OCI-LY3 (cell line): ENCODE results near the gene ADORA1.

Source experiments
- H2AFZ ChIP-seq: fragments of 200-600, 300-600 bp; shearing (Covaris generic); 2 replicates; pipeline ENCODE4 v1.6.0; 2014; ENCODE audit warnings: antibody characterized with exemption, low read depth, low read length
- H3K27ac ChIP-seq: fragments of 200-600, 300-600 bp; sonication (generic); 2 replicates; pipeline ENCODE4 v1.5.1; 2014; ENCODE audit warnings: mild to moderate bottlenecking, low read length, moderate library complexity, mixed read lengths
- H3K27me3 ChIP-seq: fragments of 200-600, 300-600 bp; sonication (generic); 2 replicates; pipeline ENCODE4 v1.6.1; 2014; ENCODE audit warnings: low read depth, low read length, mixed read lengths
- H3K36me3 ChIP-seq: fragments of 200-600, 300-600 bp; sonication (generic); replicated peaks from 2 replicates; pipeline ENCODE3; 2014; ENCODE audit warnings: low read depth, low read length, mixed read lengths
- H3K4me1 ChIP-seq: fragments of 300-600, 200-600 bp; sonication (generic); 2 replicates; pipeline ENCODE4 v1.6.1; 2014; ENCODE audit warnings: low read length, mixed read lengths
- H3K4me2 ChIP-seq: fragments of 200-600, 300-600 bp; sonication (generic); 2 replicates; pipeline ENCODE4 v1.6.1; 2014; ENCODE audit warnings: low read length, mixed read lengths
- H3K4me3 ChIP-seq: fragments of 300-600, 200-600 bp; sonication (generic); 2 replicates; pipeline ENCODE4 v1.5.1; 2014; ENCODE audit warnings: antibody characterized with exemption, mild to moderate bottlenecking, low read length, moderate library complexity
- H3K79me2 ChIP-seq: fragments of 300-600, 200-600 bp; shearing (Covaris generic); 2 replicates; pipeline ENCODE4 v1.6.1; 2014; ENCODE audit warnings: mild to moderate bottlenecking, low read length, mixed read lengths
- H3K9ac ChIP-seq: fragments of 300-600, 200-600 bp; shearing (Covaris generic); 2 replicates; pipeline ENCODE4 v1.6.0; 2014; ENCODE audit warnings: mild to moderate bottlenecking, low read length, moderate library complexity
- H3K9me3 ChIP-seq: fragments of 200-600, 300-600 bp; shearing (Covaris generic); 2 replicates; pipeline ENCODE4 v1.6.1; 2014; ENCODE audit warnings: low read length, mixed read lengths; ENCODE audit not compliant: insufficient read depth
- H4K20me1 ChIP-seq: fragments of 200-600, 300-600 bp; sonication (generic); 2 replicates; pipeline ENCODE4 v1.6.1; 2016; ENCODE audit warnings: low read length, mixed read lengths; ENCODE audit not compliant: insufficient read depth
- CTCF ChIP-seq: fragments of 200-600, 300-600 bp; sonication (generic); IDR thresholded peaks from 2 replicates; pipeline ENCODE4 v1.5.1; 2014; ENCODE audit warnings: antibody characterized with exemption, low read length, low read depth
- EZH2phosphoT487 ChIP-seq: fragments of 200-600 bp; shearing (Covaris generic); IDR thresholded peaks from 2 replicates; pipeline ENCODE4 v1.6.1; 2018; ENCODE audit warnings: antibody characterized with exemption, mixed run types, low read depth

The ADORA1 gene

GRCh38 chr1:203091199-203091477, 36.4 kb upstream of the ADORA1 start:
- H3K4me3 ChIP-seq = no peak overlapping the region
- H3K4me2 ChIP-seq = no peak overlapping the region
- peaks cover 6% of the 10 kb centered on the region for H3K4me1 ChIP-seq
- no peak overlapping the region for H3K27ac ChIP-seq
- H3K27me3 ChIP-seq = peaks cover 45% of the 10 kb centered on the region
- H3K9ac ChIP-seq = no peak overlapping the region
- H3K9me3 ChIP-seq = peaks cover 10% of the 10 kb centered on the region
- H3K36me3 ChIP-seq = no peaks in the 10 kb centered on the region
- no peak overlapping the region for H2AFZ ChIP-seq
- H3K79me2 ChIP-seq = no peaks in the 10 kb centered on the region
- no peak for TF ChIP-seq EZH2phosphoT487
- no peak for TF ChIP-seq CTCF
- H4K20me1 ChIP-seq = no peaks in the 10 kb centered on the region

GRCh38 chr1:203091761-203092330, 35.7 kb upstream of the ADORA1 start:
- Histone ChIP-seq H2AFZ (no peak overlapping the region), H4K20me1 (no peaks in the 10 kb centered on the region), H3K9me3 (peaks cover 10% of the 10 kb centered on the region), H3K27ac (no peak overlapping the region), H3K27me3 (peaks cover 49% of the 10 kb centered on the region), H3K4me2 (no peak overlapping the region), H3K9ac (no peak overlapping the region), H3K4me1 (peaks cover 6% of the 10 kb centered on the region), H3K36me3 (no peaks in the 10 kb centered on the region), H3K79me2 (no peaks in the 10 kb centered on the region), H3K4me3 (no peak overlapping the region)
- TF ChIP-seq CTCF = no peak
- no peak for TF ChIP-seq EZH2phosphoT487

GRCh38 chr1:203093754-203094410, 33.6 kb upstream of the ADORA1 start:
- TF ChIP-seq EZH2phosphoT487 (no peak), CTCF (no peak)
- Histone ChIP-seq H3K9me3 (peaks cover 10% of the 10 kb centered on the region), H2AFZ (no peak overlapping the region), H3K9ac (no peak overlapping the region), H3K36me3 (no peaks in the 10 kb centered on the region), H3K4me3 (no peak overlapping the region), H4K20me1 (no peaks in the 10 kb centered on the region), H3K4me1 (peaks cover 6% of the 10 kb centered on the region), H3K4me2 (no peak overlapping the region), H3K27me3 (peaks cover 44% of the 10 kb centered on the region), H3K27ac (no peak overlapping the region), H3K79me2 (no peaks in the 10 kb centered on the region)

GRCh38 chr1:203095061-203095690, 32.4 kb upstream of the ADORA1 start:
- Histone ChIP-seq H3K27ac (no peak overlapping the region), H3K4me2 (no peak overlapping the region), H3K27me3 (peaks cover 39% of the 10 kb centered on the region), H2AFZ (no peak overlapping the region), H3K9me3 (peaks cover 10% of the 10 kb centered on the region), H3K36me3 (no peaks in the 10 kb centered on the region), H4K20me1 (no peaks in the 10 kb centered on the region), H3K9ac (no peak overlapping the region), H3K79me2 (no peaks in the 10 kb centered on the region), H3K4me1 (no peaks in the 10 kb centered on the region), H3K4me3 (no peak overlapping the region)
- no peak for TF ChIP-seq EZH2phosphoT487
